Rectal smooth muscle tissue (tissue), 1 donor: ENCODE data around the gene DGCR8.

Experiments used
- H3K27ac ChIP-seq: one replicate; pipeline ENCODE4 v1.7.0; 2013; ENCODE audit warnings: low read depth, low read length, inconsistent platforms
- H3K27me3 ChIP-seq: one replicate; pipeline ENCODE4 v1.7.0; 2013; ENCODE audit warnings: low read length; ENCODE audit not compliant: control insufficient read depth, insufficient read depth
- H3K36me3 ChIP-seq: one replicate; pipeline ENCODE4 v1.7.0; 2013; ENCODE audit warnings: low read length; ENCODE audit not compliant: control insufficient read depth, insufficient read depth
- H3K4me1 ChIP-seq: one replicate; pipeline ENCODE4 v1.7.0; 2013; ENCODE audit warnings: low read length; ENCODE audit not compliant: control insufficient read depth, insufficient read depth
- H3K4me3 ChIP-seq: one replicate; pipeline ENCODE4 v1.7.0; 2013; ENCODE audit warnings: low read length
- H3K9ac ChIP-seq: one replicate; pipeline ENCODE4 v1.7.0; 2013; ENCODE audit warnings: low read length

The DGCR8 gene

DNA sequence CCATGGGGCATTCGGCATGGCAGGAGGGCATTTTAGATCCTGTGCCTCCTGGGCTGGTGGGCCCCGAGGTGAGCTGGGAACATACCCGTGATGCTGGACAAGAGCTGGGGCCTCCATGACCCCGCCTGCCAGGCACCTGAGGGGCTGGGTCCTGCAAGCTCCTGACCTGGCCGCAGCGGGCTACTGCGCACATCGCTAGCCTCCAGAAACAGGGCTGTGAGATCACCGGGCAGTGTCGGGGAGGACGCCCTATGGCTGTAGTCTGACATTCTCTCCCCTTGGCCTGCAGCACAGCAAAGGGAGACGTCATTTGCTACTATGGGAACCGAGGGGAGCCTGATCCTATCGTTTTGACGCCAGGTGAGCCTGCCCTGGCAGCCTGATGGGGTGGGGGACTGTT is 24.4 kb upstream of the DGCR8 start:
- Histone ChIP-seq H3K36me3 (peaks cover 24% of the 10 kb centered on the region), H3K4me3 (no peak overlapping the region), H3K4me1 (no peaks in the 10 kb centered on the region), H3K27me3 (no peaks in the 10 kb centered on the region), H3K27ac (no peak overlapping the region), H3K9ac (no peak overlapping the region)

DNA sequence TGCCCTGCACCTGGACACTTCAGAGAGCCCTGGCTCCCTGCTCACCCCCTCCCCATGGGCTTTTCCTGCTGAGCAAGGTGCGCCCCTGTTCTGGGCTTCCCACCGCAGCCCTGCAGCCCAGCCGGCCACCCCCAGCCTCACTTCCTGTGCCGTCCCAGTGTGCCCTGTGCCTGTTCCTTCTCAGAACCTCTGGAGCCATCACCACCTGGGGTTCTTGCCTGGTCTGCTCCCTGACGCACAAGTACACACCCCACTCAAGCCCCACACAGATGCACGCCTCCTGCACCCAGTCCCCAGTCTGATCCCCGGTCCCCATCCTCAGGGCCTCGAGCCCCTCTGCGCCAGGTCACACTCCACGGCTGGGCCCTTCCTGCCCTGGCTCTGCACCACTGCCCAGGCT is 23.9 kb upstream of the DGCR8 start:
- H3K27me3 ChIP-seq: no peaks in the 10 kb centered on the region
- no peak overlapping the region for H3K27ac ChIP-seq
- H3K36me3 ChIP-seq: peaks cover 24% of the 10 kb centered on the region
- no peak overlapping the region for H3K4me3 ChIP-seq
- no peaks in the 10 kb centered on the region for H3K4me1 ChIP-seq
- H3K9ac ChIP-seq: no peak overlapping the region

DNA sequence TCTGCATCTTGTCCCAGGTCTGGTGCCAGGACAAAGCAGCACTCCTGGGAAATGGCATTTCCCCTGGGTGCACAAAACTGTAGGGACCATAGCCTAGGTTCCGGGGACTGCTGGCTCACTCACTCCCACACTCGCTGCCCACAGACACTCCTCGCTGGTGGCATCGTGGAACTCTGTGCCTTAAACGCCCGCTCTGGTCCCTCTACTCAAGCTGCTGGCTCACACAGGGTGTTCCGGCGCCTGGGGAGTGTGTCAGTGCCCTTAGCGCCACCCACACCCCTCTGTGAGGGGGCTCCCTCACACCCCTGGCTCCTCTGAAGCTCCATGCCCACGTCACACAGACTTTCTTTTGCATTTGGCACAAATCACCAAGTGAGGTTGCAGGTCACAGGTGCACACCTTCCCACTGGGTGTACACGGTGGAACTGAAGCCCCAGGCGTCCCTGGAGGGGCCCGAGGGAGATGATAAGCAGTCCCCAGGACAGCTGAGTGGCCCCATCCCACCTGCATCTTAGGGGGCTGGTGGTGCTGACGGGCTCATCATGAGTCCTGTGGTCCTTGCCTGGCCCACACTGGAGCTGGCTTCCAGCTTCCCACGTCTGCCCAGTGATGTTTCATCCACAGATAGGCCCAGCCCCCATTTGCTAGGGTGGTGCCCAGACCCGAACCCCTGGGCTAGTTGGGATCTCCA is 23.2 kb upstream of the DGCR8 start:
- Histone ChIP-seq H3K9ac (no peak overlapping the region), H3K36me3 (peaks cover 24% of the 10 kb centered on the region), H3K4me3 (no peak overlapping the region), H3K27me3 (no peaks in the 10 kb centered on the region), H3K27ac (no peak overlapping the region), H3K4me1 (no peaks in the 10 kb centered on the region)

DNA sequence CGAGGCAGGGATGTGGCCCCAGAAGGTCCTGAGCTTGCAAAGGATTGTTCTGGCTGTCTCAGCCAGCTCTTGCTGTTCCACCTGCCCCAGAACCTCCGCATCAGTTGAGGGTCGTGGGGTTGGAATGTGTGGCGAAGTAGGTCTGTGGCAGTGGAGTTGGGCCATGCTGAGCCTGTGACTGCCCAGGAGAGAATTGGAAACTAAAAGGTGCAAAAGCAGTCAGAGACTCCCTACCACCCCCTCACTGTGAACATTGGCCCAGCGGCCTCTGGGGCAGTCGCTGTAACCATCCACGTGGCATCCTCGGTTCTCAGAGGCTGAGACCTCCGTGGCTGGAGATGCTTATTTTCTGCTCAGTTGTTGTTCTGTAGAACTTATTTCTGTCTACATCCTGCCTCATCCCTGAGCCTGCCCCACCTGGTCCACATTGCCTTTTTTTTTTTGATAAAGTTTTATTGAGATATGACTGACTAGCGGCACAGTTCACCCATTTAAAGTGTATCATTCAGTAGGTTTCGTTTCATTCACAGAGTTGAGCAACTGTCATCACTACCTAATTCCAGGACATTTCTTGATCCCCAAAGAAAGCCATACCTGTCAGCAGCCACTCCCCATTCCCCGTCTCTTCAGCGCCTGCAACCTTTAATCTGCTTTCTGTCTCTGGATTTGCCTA is 22.3 kb upstream of the DGCR8 start:
- H3K4me3 ChIP-seq: no peak overlapping the region
- H3K27me3 ChIP-seq: no peaks in the 10 kb centered on the region
- no peaks in the 10 kb centered on the region for H3K4me1 ChIP-seq
- H3K27ac ChIP-seq: no peak overlapping the region
- H3K36me3 ChIP-seq: peaks cover 27% of the 10 kb centered on the region
- no peak overlapping the region for H3K9ac ChIP-seq

DNA sequence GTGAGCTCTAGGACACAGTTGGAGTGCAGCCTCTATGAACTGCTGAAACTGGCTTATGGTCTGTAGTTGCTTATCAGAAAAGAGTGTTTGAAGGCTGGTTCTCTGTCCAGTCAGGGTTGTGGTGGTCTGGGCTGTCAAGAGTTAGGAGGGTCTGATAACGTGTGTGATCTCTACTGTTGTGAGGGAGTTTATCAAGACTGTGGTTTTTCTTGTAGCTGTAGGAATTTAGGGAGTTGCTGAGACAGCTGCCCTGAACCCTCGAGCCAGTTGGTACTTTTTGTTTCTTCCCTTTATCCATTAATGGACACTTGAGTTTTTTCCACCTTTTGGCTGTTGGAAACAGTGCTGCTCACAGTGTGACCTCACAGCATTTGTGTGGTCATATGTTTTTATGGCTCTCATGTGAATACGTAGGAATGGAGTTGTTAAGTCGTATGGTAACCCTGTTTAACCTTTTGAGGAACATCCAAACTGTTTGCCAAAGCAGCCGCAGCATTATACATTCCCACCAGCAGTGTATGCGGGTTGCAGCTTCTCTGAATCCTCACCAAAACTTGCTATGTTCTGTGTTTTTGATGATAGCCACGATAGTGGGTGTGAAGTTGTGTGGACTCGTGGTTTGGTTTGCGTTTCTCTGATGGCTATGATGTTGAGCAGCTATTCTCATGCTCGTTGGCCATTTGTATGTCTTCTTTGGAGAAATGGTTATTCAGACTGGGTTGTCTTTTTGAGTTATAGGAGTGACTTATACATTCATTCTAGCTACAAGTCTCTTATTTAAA is 20.9 kb upstream of the DGCR8 start:
- Histone ChIP-seq H3K4me1 (no peaks in the 10 kb centered on the region), H3K36me3 (peaks cover 20% of the 10 kb centered on the region), H3K9ac (no peak overlapping the region), H3K27ac (no peak overlapping the region), H3K27me3 (no peaks in the 10 kb centered on the region), H3K4me3 (no peak overlapping the region)

DNA sequence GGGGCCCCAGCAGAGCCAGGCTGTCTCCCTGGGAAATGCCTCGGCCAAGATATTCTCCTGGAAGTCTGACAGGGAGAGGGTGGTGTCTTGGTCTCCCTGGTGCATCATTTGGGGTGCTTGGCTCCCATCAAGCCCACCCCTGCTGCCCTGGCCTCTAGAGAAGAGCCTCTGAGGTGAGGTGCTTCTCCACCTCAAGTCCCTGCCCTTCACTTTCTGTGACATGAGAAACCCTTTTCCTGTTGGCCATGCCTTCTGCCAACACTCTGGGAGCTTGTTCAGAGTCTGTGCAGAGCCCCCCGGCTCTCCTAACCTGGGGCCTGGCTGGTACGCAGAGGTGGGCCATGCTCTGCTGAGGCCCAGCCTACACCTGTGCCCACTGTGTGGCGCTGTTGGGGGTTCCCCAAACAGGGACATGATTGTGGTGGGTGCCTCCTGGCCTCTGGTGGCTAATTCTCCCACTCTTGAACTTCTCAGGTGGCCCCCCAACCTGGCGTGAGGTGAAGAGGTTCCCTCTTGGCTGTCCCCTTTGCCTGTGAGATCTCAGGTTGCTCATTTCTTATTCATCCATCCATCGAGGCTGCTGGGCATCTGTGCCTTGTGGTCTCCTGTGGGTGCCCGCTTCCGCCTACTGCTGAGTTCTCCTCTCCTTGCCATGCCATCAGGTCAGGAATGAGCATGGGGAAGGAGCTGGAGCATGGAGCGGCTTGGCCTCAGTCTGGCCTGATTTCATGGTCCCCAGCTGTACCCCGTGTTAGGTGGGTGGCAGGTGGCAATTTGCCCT is 19.2 kb upstream of the DGCR8 start:
- Histone ChIP-seq H3K27me3 (no peaks in the 10 kb centered on the region), H3K4me1 (no peaks in the 10 kb centered on the region), H3K36me3 (peaks cover 24% of the 10 kb centered on the region), H3K27ac (no peak overlapping the region), H3K4me3 (no peak overlapping the region), H3K9ac (no peak overlapping the region)

DNA sequence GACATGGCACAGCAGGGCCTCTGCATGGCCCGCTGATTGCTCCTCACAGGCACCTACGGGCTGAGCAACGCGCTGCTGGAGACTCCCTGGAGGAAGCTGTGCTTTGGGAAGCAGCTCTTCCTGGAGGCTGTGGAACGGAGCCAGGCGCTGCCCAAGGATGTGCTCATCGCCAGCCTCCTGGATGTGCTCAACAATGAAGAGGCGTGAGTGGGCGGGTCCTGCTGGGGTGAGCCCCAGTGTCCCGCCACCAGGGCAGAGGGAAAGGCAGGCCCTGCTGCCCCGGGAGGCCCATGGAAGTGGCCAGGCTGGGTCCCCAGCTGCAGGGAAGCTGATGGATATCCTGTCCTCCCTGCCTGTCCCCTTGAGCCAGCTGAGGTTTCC is 18.6 kb upstream of the DGCR8 start:
- H3K4me3 ChIP-seq: no peak overlapping the region
- no peaks in the 10 kb centered on the region for H3K27me3 ChIP-seq
- H3K36me3 ChIP-seq: peaks cover 24% of the 10 kb centered on the region
- no peaks in the 10 kb centered on the region for H3K4me1 ChIP-seq
- H3K27ac ChIP-seq: no peak overlapping the region
- H3K9ac ChIP-seq: no peak overlapping the region

DNA sequence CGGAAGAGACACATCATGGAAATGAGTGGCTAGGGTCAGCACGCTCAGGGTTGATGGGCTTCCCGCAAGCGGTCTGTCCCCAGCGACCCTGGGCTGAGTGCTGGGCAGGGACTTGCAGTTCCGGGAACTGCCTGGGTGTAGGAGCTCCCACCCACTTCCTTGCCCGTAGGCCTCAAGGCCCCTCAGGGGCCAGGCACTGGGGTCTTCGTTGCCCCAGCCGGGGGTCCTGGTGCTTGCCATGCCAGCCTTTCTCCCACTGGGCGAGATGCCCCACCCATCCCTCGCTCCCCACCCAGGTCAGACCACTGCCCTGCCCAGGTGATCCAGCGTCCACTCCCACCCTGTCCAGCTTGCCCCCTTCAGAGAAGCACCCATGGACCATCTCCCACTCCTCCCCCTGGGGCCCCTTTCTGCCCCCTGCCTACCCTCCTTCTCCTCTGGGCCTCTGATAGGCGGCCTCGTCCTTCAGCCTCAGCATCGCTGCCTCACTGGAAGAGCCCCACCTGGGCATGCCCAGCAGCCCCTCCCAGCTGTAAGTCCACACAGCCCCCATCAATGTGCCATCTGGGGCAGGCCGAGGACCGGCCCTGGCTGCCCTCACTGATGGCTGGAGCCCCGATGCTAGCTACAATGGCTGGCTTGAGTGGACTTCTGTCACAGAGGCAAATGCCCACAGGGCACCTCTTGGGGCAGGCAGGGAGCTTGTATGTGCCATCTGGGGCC is 17.8 kb upstream of the DGCR8 start:
- Histone ChIP-seq H3K27me3 (no peaks in the 10 kb centered on the region), H3K36me3 (peaks cover 20% of the 10 kb centered on the region), H3K27ac (no peak overlapping the region), H3K9ac (no peak overlapping the region), H3K4me1 (no peaks in the 10 kb centered on the region), H3K4me3 (no peak overlapping the region)

DNA sequence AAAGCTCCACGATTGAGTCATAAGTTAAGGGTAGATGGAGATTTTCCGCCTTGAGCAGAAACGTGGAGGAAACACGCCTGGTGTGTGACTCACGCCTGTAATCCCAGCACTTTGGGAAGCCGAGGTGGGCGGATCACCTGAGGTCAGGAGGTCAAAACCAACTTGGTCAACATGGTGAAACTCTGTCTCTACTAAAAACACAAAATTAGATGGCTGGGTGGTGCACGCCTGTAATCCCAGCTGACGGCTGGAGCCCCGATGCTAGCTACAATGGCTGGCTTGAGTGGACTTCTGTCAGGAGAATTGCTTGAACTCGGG is 17.3 kb upstream of the DGCR8 start:
- peaks cover 17% of the 10 kb centered on the region for H3K36me3 ChIP-seq
- no peaks in the 10 kb centered on the region for H3K4me1 ChIP-seq
- H3K9ac ChIP-seq: no peak overlapping the region
- no peaks in the 10 kb centered on the region for H3K27me3 ChIP-seq
- no peak overlapping the region for H3K4me3 ChIP-seq
- H3K27ac ChIP-seq: no peak overlapping the region

DNA sequence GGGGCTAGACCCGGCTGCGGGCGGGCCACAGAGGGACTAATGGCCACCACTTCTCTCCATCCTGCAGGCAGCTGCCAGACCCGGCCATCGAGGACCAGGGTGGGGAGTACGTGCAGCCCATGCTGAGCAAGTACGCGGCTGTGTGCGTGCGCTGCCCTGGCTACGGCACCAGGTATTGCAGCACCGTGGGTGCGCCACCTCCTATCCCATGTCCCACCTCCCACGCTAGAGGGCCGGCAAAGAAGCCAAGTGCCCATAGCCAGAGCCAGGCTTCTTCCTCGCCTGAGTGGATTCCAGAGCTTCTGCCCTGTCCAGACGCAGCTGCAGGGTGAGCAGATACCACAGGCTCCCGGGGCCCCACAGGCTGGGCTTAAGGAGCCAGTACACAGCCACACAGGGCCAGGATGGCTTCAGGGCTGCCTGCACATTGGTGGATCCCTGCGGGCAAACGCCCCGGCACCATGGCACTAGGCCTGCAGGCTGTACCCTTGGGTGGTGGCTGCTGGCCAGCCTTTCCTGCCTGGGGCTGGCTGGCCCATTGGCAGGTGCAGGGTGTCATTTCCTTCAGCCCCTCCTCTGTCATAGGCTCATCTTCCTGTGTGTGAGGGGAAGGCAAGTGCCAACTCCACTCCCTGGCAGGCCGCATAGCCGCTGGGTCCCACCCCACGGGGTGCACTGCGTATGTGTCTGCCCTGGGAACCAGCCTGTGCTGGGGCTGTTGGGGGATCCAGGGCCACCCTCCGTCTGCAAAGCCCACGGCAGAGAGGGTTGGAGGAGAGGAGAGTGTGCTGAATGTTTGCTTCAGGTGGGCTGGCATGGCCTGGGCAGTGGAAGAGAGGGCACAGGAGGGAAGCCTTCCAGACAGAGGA is 16.5 kb upstream of the DGCR8 start:
- Histone ChIP-seq H3K4me1 (no peaks in the 10 kb centered on the region), H3K27ac (no peak overlapping the region), H3K27me3 (no peaks in the 10 kb centered on the region), H3K4me3 (no peak overlapping the region), H3K9ac (no peak overlapping the region), H3K36me3 (peaks cover 17% of the 10 kb centered on the region)

DNA sequence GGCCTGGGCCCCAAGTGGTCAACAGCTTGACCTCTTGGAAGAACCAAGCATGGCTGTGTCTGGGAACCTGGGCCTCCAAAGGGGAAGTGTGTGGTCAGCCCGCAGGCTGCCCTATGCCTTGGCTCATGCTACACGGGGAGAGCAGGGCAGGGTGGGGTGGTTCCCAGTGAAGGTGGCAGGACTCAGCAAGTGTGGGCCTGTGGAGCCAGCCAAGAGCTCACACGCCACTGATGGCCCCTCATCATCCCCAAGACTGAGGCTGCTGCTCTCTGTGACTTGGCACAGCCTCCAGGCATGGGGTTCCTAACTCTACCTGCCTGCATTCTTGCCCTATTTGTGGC is 15.9 kb upstream of the DGCR8 start:
- Histone ChIP-seq H3K4me3 (no peak overlapping the region), H3K27me3 (no peaks in the 10 kb centered on the region), H3K27ac (no peak overlapping the region), H3K4me1 (no peaks in the 10 kb centered on the region), H3K36me3 (peaks cover 12% of the 10 kb centered on the region), H3K9ac (no peak overlapping the region)
